Endothelial cell of umbilical vein (primary cell): ENCODE results near the gene IGF2R. TPM values are rescaled to one million over a fixed set of nuclear protein-coding genes. Genes with fewer than 3 reads are reported as not detected.

ENCODE experiments used
- BruUV-seq: library from RNA; stranded (reverse); fragments of 400-500 nt; replicated peaks from 2 replicates; lab custom pipeline; 2021; lab: Mats Ljungman, UMichigan
- CTCF ChIA-PET: fragments of 300-600, 350-600 bp; sonication (Branson Sonifier 250); formaldehyde crosslinking; loops from one replicate; lab custom pipeline; 2021; ENCODE audit warnings: antibody characterized with exemption, inconsistent platforms; lab: Charles Lee
- POLR2A ChIA-PET: fragments of 300-600, 350-600 bp; sonication (Branson Sonifier 250); formaldehyde crosslinking; loops from one replicate; lab custom pipeline; 2021; ENCODE audit warnings: antibody characterized with exemption, inconsistent platforms; lab: Charles Lee
- DNase-seq: peaks from one replicate; pipeline ENCODE4 v3.0.0-alpha.2; 2011; ENCODE audit warnings: low read depth, low spot score
- FAIRE-seq: peaks from 2 replicates; lab custom pipeline; 2011; peaks lifted over from hg19 to GRCh38; lab: Jason Lieb, UNC
- H2AFZ ChIP-seq: 2 replicates; pipeline ENCODE4 v1.6.0; 2012; ENCODE audit warnings: low read depth, low read length, control low read depth, inconsistent platforms
- H3K27ac ChIP-seq: 2 replicates; pipeline ENCODE4 v1.5.1; 2011; ENCODE audit warnings: low read depth, mild to moderate bottlenecking, control low read depth, low read length, moderate library complexity; ENCODE audit not compliant: insufficient read depth
- H3K27me3 ChIP-seq, 2 experiments: 2 replicates each; pipeline versions ENCODE4 v1.6.0 to v1.6.1; 2011; ENCODE audit warnings: low read length in 2 of 2, mixed read lengths in 1 of 2; ENCODE audit not compliant: control insufficient read depth in 2 of 2, insufficient read depth in 2 of 2
- H3K36me3 ChIP-seq, 2 experiments: 2 replicates in 1 of 2; 3 replicates in 1 of 2; pipeline ENCODE4 v1.5.1; 2011; ENCODE audit warnings: low read length in 2 of 2, mild to moderate bottlenecking in 1 of 2, moderate library complexity in 1 of 2; ENCODE audit not compliant: control insufficient read depth in 2 of 2, insufficient read depth in 2 of 2; ENCODE audit errors: extremely low read depth in 1 of 2
- H3K4me1 ChIP-seq: 3 replicates; pipeline ENCODE4 v1.5.1; 2011; ENCODE audit warnings: mild to moderate bottlenecking, low read length; ENCODE audit not compliant: control insufficient read depth, insufficient read depth; ENCODE audit errors: extremely low read depth
- H3K4me2 ChIP-seq: 2 replicates; pipeline ENCODE4 v1.6.1; 2011; ENCODE audit warnings: low read length, control low read depth, mixed read lengths; ENCODE audit not compliant: insufficient read depth
- H3K4me3 ChIP-seq, 3 experiments: fragments of 200-600 bp in 1 of 3; sonication (generic), shearing (Covaris generic) in 1 of 3; replicated peaks in 1 of 3; 2 replicates each; pipeline ENCODE4 v1.5.1; 2011 to 2016; ENCODE audit warnings: control low read depth in 3 of 3, low read length in 3 of 3, mild to moderate bottlenecking in 2 of 3, inconsistent platforms in 1 of 3, low read depth in 1 of 3, moderate library complexity in 1 of 3; ENCODE audit not compliant: insufficient read depth in 1 of 3
- H3K79me2 ChIP-seq: 2 replicates; pipeline ENCODE4 v1.6.0; 2012; ENCODE audit warnings: low read length, inconsistent platforms; ENCODE audit not compliant: control insufficient read depth, insufficient read depth
- H3K9ac ChIP-seq: replicated peaks from 2 replicates; pipeline ENCODE3; 2011; ENCODE audit warnings: low read length, control low read depth; ENCODE audit not compliant: insufficient read depth; ENCODE audit errors: extremely low read depth
- H3K9me1 ChIP-seq: replicated peaks from 3 replicates; pipeline ENCODE4 v1.6.0; 2011; ENCODE audit warnings: mild to moderate bottlenecking, low read length; ENCODE audit not compliant: control insufficient read depth, insufficient read depth; ENCODE audit errors: extremely low read depth
- H3K9me3 ChIP-seq: replicated peaks from 2 replicates; pipeline ENCODE4 v1.5.1; 2012; ENCODE audit warnings: low read length, inconsistent platforms; ENCODE audit not compliant: control insufficient read depth, insufficient read depth
- H4K20me1 ChIP-seq: replicated peaks from 2 replicates; pipeline ENCODE3; 2011; ENCODE audit warnings: mild to moderate bottlenecking, low read length; ENCODE audit not compliant: control insufficient read depth, insufficient read depth; ENCODE audit errors: extremely low read depth
- CTCF ChIP-seq, 2 donors: IDR thresholded peaks; 1 replicate in 1 of 2; 2 replicates in 1 of 2; pipeline ENCODE4 v1.5.1; 2011; ENCODE audit warnings: low read length in 2 of 2, mild to moderate bottlenecking in 2 of 2, moderate library complexity in 2 of 2, control low read depth in 1 of 2, inconsistent platforms in 1 of 2, low read depth in 1 of 2; ENCODE audit not compliant: insufficient read depth in 1 of 2; ENCODE audit errors: extremely low read depth in 1 of 2
- EZH2 ChIP-seq: IDR thresholded peaks from 2 replicates; pipeline ENCODE4 v1.6.1; 2012; ENCODE audit warnings: borderline replicate concordance, low read depth, mild to moderate bottlenecking, moderate library complexity, low read length, inconsistent platforms; ENCODE audit not compliant: severe bottlenecking
- FOS ChIP-seq: IDR thresholded peaks from 2 replicates; pipeline ENCODE4 v1.6.1; 2011; ENCODE audit warnings: mild to moderate bottlenecking, low read length, moderate library complexity, borderline replicate concordance; ENCODE audit not compliant: insufficient read depth
- GATA2 ChIP-seq: IDR thresholded peaks from 2 replicates; pipeline ENCODE4 v1.7.0; 2011; ENCODE audit warnings: low read depth, mild to moderate bottlenecking, moderate library complexity, mixed read lengths, low read length; ENCODE audit not compliant: insufficient read length, insufficient read depth
- JUN ChIP-seq: IDR thresholded peaks from 2 replicates; pipeline ENCODE4 v1.6.1; 2011; ENCODE audit warnings: borderline replicate concordance, low read depth; ENCODE audit not compliant: insufficient read length, insufficient read depth
- MAX ChIP-seq: IDR thresholded peaks from 2 replicates; pipeline ENCODE4 v1.6.1; 2011; ENCODE audit not compliant: insufficient read depth, insufficient read length
- MYC ChIP-seq: IDR thresholded peaks from one replicate; pipeline ENCODE4 v1.6.1; 2011; ENCODE audit warnings: mild to moderate bottlenecking, low read depth, low read length
- POLR2A ChIP-seq: IDR thresholded peaks from 2 replicates; pipeline ENCODE4 v1.6.1; 2012; ENCODE audit warnings: low read depth, mild to moderate bottlenecking, control low read depth, low read length
- POLR2AphosphoS5 ChIP-seq: IDR thresholded peaks from 2 replicates; pipeline ENCODE4 v1.6.1; 2012; ENCODE audit warnings: low read depth, mild to moderate bottlenecking, control low read depth, low read length, moderate library complexity; ENCODE audit not compliant: insufficient read depth
- dilution Hi-C: fragments of 300-500 bp; cut with MboI; formaldehyde crosslinking; loops from one replicate; pipeline ENCODE4 v1.15.0; 2019; ENCODE audit warnings: low sequenced_read_pairs; ENCODE audit not compliant: extremely low pct_ligation_motif_present
- intact Hi-C: fragments of 100-400 bp; cut with micrococcal nuclease; formaldehyde crosslinking; loops from one replicate; pipeline ENCODE4 v1.10.0; 2022
- polyA plus RNA-seq, 4 experiments: library from polyadenylated mRNA; depleted of rRNA in 3 of 4; stranded (reverse) in 3 of 4; unstranded in 1 of 4; fragments of >200 nt; gene quantifications; 2 replicates each; pipeline versions ENCODE4 v1.2.1 to v1.2.3, GENCODE V29; 2011 to 2012; ENCODE audit warnings: missing spikeins in 1 of 4
- total RNA-seq: library from RNA; stranded (reverse); gene quantifications from 2 replicates; pipeline ENCODE4 v1.2.3, GENCODE V29; 2021

Gene IGF2R
- total and polyA plus RNA-seq, 2 donors (not counting 3 experiments of a cell fraction or from before 2014, with no cell fraction given) = 16.3 to 60.2 TPM

- no peaks in the 10 kb centered on the region for H3K79me2 ChIP-seq
- TF ChIP-seq POLR2A = no peak
- no peak for TF ChIP-seq EZH2
- no peak for TF ChIP-seq MAX
- no peak for TF ChIP-seq FOS
- no peak for TF ChIP-seq MYC
- TF ChIP-seq GATA2 = no peak
- no peak for TF ChIP-seq POLR2AphosphoS5
- TF ChIP-seq JUN = no peak
- TF ChIP-seq CTCF (IDR thresholded peaks at IDR 0.05; ENCODE audit: extremely low read depth in 1 of 2, insufficient read depth in 1 of 2, low read depth in 1 of 2, low read length in 2 of 2) = no peak
- H4K20me1 ChIP-seq = no peaks in the 10 kb centered on the region
- no TSS peak for BruUV-seq
- no peak overlapping the region for H3K9ac ChIP-seq
- intact Hi-C loops (no loop called here), dilution Hi-C loops (no loop called here)
- H3K27me3 ChIP-seq = no peaks in the 10 kb centered on the region
- ChIA-PET POLR2A (no interaction called here), CTCF (no interaction called here)
- peaks cover 0 to 25% of the 10 kb centered on the region in 2 experiments for H3K36me3 ChIP-seq
- no peaks in the 10 kb centered on the region for H3K4me1 ChIP-seq
- H3K4me2 ChIP-seq = no peak overlapping the region
- no peak overlapping the region for H3K4me3 ChIP-seq
- H3K27ac ChIP-seq = no peak overlapping the region
- no peaks in the 10 kb centered on the region for H3K9me3 ChIP-seq
- no peaks in the 10 kb centered on the region for H3K9me1 ChIP-seq
- H2AFZ ChIP-seq = no peak overlapping the region
- FAIRE-seq (no peak), DNase-seq (no peak)
Observed at GRCh38 chr6:160082627-160083026, 113.7 kb downstream of the IGF2R start.
